HepG2 (cell line): ENCODE results near the gene LENEP.

Source experiments
- ARNT ChIP-seq: fragments of 450-650 bp; IDR thresholded peaks from 2 replicates; pipeline ENCODE4 v1.6.1; 2017
- CREB1 ChIP-seq, 2 experiments: fragments of 450-650 bp in 1 of 2; IDR thresholded peaks; 2 replicates each; pipeline ENCODE4 v1.6.1; 2016 to 2017; ENCODE audit warnings: control low read depth in 1 of 2, mild to moderate bottlenecking in 1 of 2, missing compliant biosample characterization in 1 of 2, missing genetic modification characterization in 1 of 2
- ESRRA ChIP-seq: sonication (generic); formaldehyde crosslinking; IDR thresholded peaks from 2 replicates; pipeline ENCODE4 v1.5.1; 2020; ENCODE audit warnings: mild to moderate bottlenecking, low read depth, missing genetic modification reagents
- NCOA1 ChIP-seq: sonication (generic); formaldehyde crosslinking; IDR thresholded peaks from 2 replicates; pipeline ENCODE4 v1.9.0; 2021; ENCODE audit warnings: missing genetic modification reagents
- POLR2A ChIP-seq, 2 experiments: IDR thresholded peaks; 2 replicates each; pipeline ENCODE4 v1.6.1; 2011; ENCODE audit warnings: low read depth in 2 of 2, low read length in 2 of 2, mild to moderate bottlenecking in 1 of 2, moderate library complexity in 1 of 2; ENCODE audit not compliant: insufficient read depth in 1 of 2
- RELA ChIP-seq: sonication (generic); formaldehyde crosslinking; IDR thresholded peaks from 2 replicates; pipeline ENCODE4 v1.4.0; 2020; ENCODE audit warnings: missing genetic modification reagents
- RFX5 ChIP-seq: IDR thresholded peaks from 2 replicates; pipeline ENCODE4 v1.6.1; 2011; ENCODE audit warnings: low read depth, low read length, improper control_type of control experiment
- SAFB2 ChIP-seq: sonication (generic); formaldehyde crosslinking; IDR thresholded peaks from 2 replicates; pipeline ENCODE4 v1.5.1; 2020; ENCODE audit warnings: missing genetic modification reagents, low read depth, mild to moderate bottlenecking, borderline replicate concordance
- ZBTB8A ChIP-seq: sonication (generic); formaldehyde crosslinking; IDR thresholded peaks from 2 replicates; pipeline ENCODE4 v1.4.0; 2020; ENCODE audit warnings: mild to moderate bottlenecking, low read depth, missing genetic modification reagents, borderline replicate concordance
- TF ChIP-seq, protein P1 (sequence below): sonication (generic); formaldehyde crosslinking; IDR thresholded peaks from 2 replicates; pipeline ENCODE4 v1.5.0; 2020; ENCODE audit warnings: mild to moderate bottlenecking, missing genetic modification reagents, moderate library complexity
- TF ChIP-seq, protein P2 (sequence below): sonication (generic); formaldehyde crosslinking; IDR thresholded peaks from 2 replicates; pipeline ENCODE4 v1.4.0; 2020; ENCODE audit warnings: missing genetic modification reagents
- TF ChIP-seq, protein P3 (sequence below): sonication (generic); formaldehyde crosslinking; IDR thresholded peaks from 2 replicates; pipeline ENCODE4 v1.4.0; 2020; ENCODE audit warnings: missing genetic modification reagents, borderline replicate concordance
- TF ChIP-seq, protein P4 (sequence below): sonication (generic); formaldehyde crosslinking; conservative IDR thresholded peaks from 2 replicates; pipeline ENCODE4 v1.4.0; 2020; ENCODE audit warnings: missing genetic modification reagents

DNA sequence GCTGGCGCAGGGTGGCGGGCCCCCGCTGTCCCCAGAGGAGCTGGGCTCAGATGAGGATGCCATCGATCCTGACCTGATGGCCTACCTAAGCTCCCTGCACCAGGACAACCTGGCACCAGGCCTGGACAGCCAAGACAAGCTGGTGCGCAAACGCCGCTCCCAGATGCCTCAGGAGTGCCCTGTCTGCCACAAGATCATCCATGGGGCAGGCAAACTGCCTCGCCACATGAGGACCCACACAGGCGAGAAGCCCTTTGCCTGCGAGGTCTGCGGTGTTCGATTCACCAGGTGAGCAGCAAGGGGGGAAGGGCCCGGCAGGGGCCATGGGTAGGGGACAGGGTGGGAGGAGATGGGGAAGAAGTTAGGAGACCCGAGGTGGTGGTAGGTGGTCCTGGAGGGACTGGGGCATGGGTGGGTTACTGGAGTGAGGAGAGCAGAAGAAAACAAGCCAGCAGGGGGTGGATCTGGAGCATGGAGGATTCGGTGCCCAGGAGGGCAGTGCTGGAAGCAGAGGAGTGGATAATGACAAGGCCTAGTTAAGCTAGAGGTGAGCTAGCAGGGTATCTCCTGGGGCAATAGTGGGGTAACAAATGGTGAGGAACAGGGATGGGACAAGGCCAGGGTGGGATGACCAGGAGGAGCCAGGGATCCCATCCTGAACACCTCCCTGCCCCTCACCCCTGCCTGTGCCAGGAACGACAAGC lies 22.3 kb downstream of the LENEP start:
- TF ChIP-seq, protein P1, sequence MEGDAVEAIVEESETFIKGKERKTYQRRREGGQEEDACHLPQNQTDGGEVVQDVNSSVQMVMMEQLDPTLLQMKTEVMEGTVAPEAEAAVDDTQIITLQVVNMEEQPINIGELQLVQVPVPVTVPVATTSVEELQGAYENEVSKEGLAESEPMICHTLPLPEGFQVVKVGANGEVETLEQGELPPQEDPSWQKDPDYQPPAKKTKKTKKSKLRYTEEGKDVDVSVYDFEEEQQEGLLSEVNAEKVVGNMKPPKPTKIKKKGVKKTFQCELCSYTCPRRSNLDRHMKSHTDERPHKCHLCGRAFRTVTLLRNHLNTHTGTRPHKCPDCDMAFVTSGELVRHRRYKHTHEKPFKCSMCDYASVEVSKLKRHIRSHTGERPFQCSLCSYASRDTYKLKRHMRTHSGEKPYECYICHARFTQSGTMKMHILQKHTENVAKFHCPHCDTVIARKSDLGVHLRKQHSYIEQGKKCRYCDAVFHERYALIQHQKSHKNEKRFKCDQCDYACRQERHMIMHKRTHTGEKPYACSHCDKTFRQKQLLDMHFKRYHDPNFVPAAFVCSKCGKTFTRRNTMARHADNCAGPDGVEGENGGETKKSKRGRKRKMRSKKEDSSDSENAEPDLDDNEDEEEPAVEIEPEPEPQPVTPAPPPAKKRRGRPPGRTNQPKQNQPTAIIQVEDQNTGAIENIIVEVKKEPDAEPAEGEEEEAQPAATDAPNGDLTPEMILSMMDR (CRISPR knock-in tag): no peak
- TF ChIP-seq RFX5 (no peak), NCOA1 (CRISPR knock-in tag) (no peak), POLR2A (IDR thresholded peaks at IDR 0.05; ENCODE audit: insufficient read depth in 1 of 2, low read depth in 2 of 2, low read length in 2 of 2) (no peak; a peak in 1 of 4 replicates), ZBTB8A (CRISPR knock-in tag) (no peak), RELA (CRISPR knock-in tag) (no peak), ESRRA (no peak), ARNT (no peak), CREB1 (IDR thresholded peaks at IDR 0.05) (no peak), CREB1 (CRISPR knock-in tag; IDR thresholded peaks at IDR 0.05) (no peak), SAFB2 (CRISPR knock-in tag) (no peak)
- TF ChIP-seq, protein P2, sequence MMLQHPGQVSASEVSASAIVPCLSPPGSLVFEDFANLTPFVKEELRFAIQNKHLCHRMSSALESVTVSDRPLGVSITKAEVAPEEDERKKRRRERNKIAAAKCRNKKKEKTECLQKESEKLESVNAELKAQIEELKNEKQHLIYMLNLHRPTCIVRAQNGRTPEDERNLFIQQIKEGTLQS: no peak
- TF ChIP-seq, protein P3, sequence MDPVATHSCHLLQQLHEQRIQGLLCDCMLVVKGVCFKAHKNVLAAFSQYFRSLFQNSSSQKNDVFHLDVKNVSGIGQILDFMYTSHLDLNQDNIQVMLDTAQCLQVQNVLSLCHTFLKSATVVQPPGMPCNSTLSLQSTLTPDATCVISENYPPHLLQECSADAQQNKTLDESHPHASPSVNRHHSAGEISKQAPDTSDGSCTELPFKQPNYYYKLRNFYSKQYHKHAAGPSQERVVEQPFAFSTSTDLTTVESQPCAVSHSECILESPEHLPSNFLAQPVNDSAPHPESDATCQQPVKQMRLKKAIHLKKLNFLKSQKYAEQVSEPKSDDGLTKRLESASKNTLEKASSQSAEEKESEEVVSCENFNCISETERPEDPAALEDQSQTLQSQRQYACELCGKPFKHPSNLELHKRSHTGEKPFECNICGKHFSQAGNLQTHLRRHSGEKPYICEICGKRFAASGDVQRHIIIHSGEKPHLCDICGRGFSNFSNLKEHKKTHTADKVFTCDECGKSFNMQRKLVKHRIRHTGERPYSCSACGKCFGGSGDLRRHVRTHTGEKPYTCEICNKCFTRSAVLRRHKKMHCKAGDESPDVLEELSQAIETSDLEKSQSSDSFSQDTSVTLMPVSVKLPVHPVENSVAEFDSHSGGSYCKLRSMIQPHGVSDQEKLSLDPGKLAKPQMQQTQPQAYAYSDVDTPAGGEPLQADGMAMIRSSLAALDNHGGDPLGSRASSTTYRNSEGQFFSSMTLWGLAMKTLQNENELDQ (CRISPR knock-in tag): no peak
- TF ChIP-seq, protein P4, sequence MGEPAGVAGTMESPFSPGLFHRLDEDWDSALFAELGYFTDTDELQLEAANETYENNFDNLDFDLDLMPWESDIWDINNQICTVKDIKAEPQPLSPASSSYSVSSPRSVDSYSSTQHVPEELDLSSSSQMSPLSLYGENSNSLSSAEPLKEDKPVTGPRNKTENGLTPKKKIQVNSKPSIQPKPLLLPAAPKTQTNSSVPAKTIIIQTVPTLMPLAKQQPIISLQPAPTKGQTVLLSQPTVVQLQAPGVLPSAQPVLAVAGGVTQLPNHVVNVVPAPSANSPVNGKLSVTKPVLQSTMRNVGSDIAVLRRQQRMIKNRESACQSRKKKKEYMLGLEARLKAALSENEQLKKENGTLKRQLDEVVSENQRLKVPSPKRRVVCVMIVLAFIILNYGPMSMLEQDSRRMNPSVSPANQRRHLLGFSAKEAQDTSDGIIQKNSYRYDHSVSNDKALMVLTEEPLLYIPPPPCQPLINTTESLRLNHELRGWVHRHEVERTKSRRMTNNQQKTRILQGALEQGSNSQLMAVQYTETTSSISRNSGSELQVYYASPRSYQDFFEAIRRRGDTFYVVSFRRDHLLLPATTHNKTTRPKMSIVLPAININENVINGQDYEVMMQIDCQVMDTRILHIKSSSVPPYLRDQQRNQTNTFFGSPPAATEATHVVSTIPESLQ (CRISPR knock-in tag): no peak
